Measurements from ENCODE around the gene PSMD7. TPM values are rescaled to one million over a fixed set of nuclear protein-coding genes. Genes with fewer than 3 reads are reported as not detected.

The PSMD7 gene
- total RNA-seq, 6 experiments from 2014 or later, result 94.8 to 120 (median 103) TPM

DNA sequence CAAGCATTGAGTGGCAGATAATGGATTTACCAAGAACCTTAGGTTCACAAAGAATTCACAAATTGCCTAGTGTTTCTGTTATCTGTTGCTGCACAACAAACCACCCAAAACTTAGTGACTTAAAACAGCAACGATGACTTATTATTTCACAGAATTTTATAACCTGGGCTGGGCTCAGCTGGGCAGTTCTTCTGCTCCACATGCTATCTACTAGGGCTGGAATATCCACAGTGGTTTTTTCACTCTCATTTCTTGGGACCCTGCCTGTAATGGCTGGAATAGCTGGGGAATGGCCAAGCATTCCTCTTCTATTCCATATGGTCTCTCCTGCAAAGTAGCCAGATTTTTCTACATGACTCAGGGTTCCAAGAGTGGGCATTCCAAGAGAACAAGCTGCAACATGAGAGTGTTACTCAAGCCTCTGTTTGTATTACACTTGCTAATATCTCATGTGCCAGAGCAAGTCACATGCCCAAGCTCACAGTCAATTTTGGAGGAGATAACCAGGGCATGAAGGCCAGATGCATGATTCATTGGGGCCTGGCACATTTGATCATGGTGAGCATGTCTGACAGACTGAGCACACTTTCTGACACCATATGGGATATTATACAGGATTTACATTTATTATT lies 4.9 kb upstream of the PSMD7 start:
- H3K4me1 Mint-ChIP-seq (ENCODE audit: low read depth), result peaks cover 13% of the 10 kb centered on the region
- H3K4me3 Mint-ChIP-seq, result no peak overlapping the region
- TF ChIP-seq, protein P1, sequence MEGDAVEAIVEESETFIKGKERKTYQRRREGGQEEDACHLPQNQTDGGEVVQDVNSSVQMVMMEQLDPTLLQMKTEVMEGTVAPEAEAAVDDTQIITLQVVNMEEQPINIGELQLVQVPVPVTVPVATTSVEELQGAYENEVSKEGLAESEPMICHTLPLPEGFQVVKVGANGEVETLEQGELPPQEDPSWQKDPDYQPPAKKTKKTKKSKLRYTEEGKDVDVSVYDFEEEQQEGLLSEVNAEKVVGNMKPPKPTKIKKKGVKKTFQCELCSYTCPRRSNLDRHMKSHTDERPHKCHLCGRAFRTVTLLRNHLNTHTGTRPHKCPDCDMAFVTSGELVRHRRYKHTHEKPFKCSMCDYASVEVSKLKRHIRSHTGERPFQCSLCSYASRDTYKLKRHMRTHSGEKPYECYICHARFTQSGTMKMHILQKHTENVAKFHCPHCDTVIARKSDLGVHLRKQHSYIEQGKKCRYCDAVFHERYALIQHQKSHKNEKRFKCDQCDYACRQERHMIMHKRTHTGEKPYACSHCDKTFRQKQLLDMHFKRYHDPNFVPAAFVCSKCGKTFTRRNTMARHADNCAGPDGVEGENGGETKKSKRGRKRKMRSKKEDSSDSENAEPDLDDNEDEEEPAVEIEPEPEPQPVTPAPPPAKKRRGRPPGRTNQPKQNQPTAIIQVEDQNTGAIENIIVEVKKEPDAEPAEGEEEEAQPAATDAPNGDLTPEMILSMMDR (IDR thresholded peaks at IDR 0.05), result no peak
- no peak overlapping the region for H3K27ac Mint-ChIP-seq
- peaks cover 13% of the 10 kb centered on the region for H3K36me3 Mint-ChIP-seq (ENCODE audit: low read depth)
- peak; percentile 6 for DNase-seq
- H3K27me3 Mint-ChIP-seq (ENCODE audit: insufficient read depth), result peaks cover 2% of the 10 kb centered on the region; the same call in 1 of the 2 replicates
- peaks cover 11% of the 10 kb centered on the region for H3K9me3 Mint-ChIP-seq

DNA sequence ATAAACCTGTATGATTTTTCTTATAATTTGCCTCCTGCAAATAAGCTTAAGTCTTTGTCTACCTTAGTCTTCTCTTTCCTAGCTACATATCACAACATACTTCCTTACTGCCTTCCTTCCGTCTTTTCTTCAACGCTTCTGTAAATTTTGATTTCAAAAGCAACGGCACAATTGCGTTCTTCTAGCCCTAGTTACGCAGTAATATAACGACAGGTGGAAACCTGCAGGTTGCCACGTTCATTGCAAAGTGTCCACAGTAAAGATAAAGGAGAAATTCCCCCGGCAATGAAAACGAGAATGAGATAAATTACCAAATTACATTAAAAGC lies 546 bp upstream of the PSMD7 start:
- Mint-ChIP-seq H3K36me3 (ENCODE audit: low read depth) (peaks cover 17% of the 10 kb centered on the region), H3K4me1 (ENCODE audit: low read depth) (peaks cover 31% of the 10 kb centered on the region), H3K9me3 (peaks cover 9% of the 10 kb centered on the region), H3K27ac (peak overlapping the region; percentile 99), H3K4me3 (peak overlapping the region; percentile 91), H3K27me3 (ENCODE audit: insufficient read depth) (peaks cover 3% of the 10 kb centered on the region)
- no peak for DNase-seq
- TF ChIP-seq, protein P1 (IDR thresholded peaks at IDR 0.05), result no peak

DNA sequence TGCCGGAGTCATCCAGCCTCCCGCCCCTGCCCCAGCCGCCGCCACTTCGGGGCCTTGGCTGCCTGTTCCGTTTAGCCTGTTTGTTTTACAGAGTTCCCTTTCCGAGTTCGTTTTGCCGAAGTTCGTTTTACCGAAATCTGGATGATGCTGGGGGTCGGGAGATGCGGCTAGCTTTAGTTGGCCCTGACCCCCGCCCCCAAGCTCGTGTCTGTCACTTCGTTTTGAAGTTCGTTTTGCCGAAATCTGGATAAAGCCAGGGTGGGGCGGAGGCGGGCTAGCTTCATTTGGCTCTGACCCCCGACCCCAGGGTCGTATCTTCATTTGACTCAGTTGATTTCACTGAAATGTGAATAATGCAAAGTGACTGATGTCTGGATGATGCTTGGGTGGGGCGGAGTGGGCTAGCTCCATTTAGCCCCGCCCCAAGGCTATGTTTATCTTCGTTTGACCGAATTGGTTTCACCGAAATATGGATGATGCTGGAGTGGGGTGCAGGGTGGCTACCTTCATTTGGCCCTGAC lies 591 bp downstream of the PSMD7 start:
- H3K4me1 Mint-ChIP-seq (ENCODE audit: low read depth), result peaks cover 31% of the 10 kb centered on the region
- no peak for DNase-seq
- no peaks in the 10 kb centered on the region for H3K9me3 Mint-ChIP-seq
- peak overlapping the region; percentile 91 for H3K4me3 Mint-ChIP-seq
- H3K36me3 Mint-ChIP-seq (ENCODE audit: low read depth), result peaks cover 13% of the 10 kb centered on the region
- TF ChIP-seq, protein P1 (IDR thresholded peaks at IDR 0.05), result no peak
- H3K27me3 Mint-ChIP-seq (ENCODE audit: insufficient read depth), result peaks cover 4% of the 10 kb centered on the region
- H3K27ac Mint-ChIP-seq, result peak overlapping the region; percentile 99

DNA sequence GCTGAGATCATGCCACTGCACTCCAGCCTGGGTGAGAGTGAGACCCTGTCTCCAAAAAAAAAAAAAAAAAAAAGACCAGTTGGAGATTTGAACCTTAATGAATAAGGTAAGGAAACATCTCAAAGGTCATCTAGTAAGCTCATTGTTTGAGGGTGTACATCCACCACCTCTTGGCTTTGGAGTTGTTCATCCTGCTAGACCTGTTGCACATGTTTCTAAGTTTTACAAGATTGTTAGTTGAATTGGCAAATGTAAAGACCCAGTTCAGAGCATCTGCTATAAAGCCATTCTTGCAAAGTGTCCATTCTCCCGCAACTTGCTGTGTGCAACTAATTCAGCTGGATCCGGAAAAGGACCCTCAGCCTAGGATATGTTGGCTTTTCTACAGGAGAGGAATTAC lies 1.5 kb downstream of the PSMD7 start:
- Mint-ChIP-seq H3K27me3 (ENCODE audit: insufficient read depth) (peaks cover 4% of the 10 kb centered on the region), H3K4me1 (ENCODE audit: low read depth) (peaks cover 31% of the 10 kb centered on the region), H3K36me3 (ENCODE audit: low read depth) (peaks cover 13% of the 10 kb centered on the region), H3K4me3 (peak overlapping the region; percentile 91), H3K9me3 (no peaks in the 10 kb centered on the region), H3K27ac (no peak overlapping the region; the same call in 1 of the 2 replicates)
- DNase-seq, result no peak
- TF ChIP-seq, protein P1 (IDR thresholded peaks at IDR 0.05), result no peak

DNA sequence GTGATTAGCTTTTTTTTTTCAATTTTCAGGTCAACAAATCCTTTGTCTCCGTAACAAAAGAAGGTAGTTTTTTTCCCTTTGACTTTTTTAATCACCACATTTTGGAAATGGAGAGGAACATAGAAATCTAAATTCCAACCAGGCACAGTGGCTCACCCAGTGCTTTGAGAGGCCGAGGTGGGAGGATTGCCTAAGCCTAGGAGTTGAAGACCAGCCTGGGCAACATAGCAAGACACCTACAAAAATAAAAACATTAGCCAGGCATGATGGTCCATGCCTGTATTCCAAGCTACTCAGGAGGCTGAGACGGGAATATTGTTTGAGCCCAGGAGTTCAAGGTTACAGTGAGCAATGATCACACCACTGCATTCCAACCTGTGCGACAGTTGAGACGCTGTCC lies 5.7 kb downstream of the PSMD7 start:
- TF ChIP-seq, protein P1 (IDR thresholded peaks at IDR 0.05), result no peak
- Mint-ChIP-seq H3K4me3 (no peak overlapping the region), H3K9me3 (no peaks in the 10 kb centered on the region), H3K27me3 (ENCODE audit: insufficient read depth) (peaks cover 4% of the 10 kb centered on the region), H3K4me1 (ENCODE audit: low read depth) (peaks cover 18% of the 10 kb centered on the region; the same call in 1 of the 2 replicates), H3K27ac (no peak overlapping the region; the same call in 1 of the 2 replicates), H3K36me3 (ENCODE audit: low read depth) (peaks cover 19% of the 10 kb centered on the region)
- no peak for DNase-seq

Data from HFFc6 (cell line).